GM10248 (cell line): ENCODE data around the gene PATJ.

Source experiments
- CTCF ChIA-PET: fragments of 300-600 bp; sonication (Branson Sonifier 250); formaldehyde crosslinking; extraction: SDS; loops from one replicate; lab custom pipeline; 2021; ENCODE audit warnings: antibody characterized with exemption; lab: Yijun Ruan, JAX
- POLR2A ChIA-PET: fragments of 350-650 bp; sonication (Branson Sonifier 250); formaldehyde crosslinking; extraction: SDS; loops from one replicate; lab custom pipeline; 2020; ENCODE audit warnings: antibody characterized with exemption; lab: Yijun Ruan, JAX
- DNase-seq: peaks from one replicate; pipeline ENCODE4 v3.0.0; 2012; ENCODE audit errors: extremely low spot score
- CTCF ChIP-seq: IDR thresholded peaks from 2 replicates; pipeline ENCODE4 v1.5.1; 2012; ENCODE audit warnings: mild to moderate bottlenecking, low read depth; ENCODE audit errors: extremely low read depth, missing control alignments, control extremely low read depth

The PATJ gene

GRCh38 chr1:61752921-61753389 is 10.7 kb downstream of the PATJ start:
- no peak for TF ChIP-seq CTCF
- ChIA-PET CTCF (no interaction called here), POLR2A (no interaction called here)
- no peak for DNase-seq

GRCh38 chr1:61753998-61754508 is 11.8 kb downstream of the PATJ start:
- ChIA-PET POLR2A (no interaction called here), CTCF (no interaction called here)
- DNase-seq: no peak
- TF ChIP-seq CTCF: no peak

GRCh38 chr1:61754545-61754944 is 12.3 kb downstream of the PATJ start:
- ChIA-PET POLR2A (no interaction called here), CTCF (no interaction called here)
- DNase-seq: no peak
- no peak for TF ChIP-seq CTCF

- ChIA-PET POLR2A (no interaction called here), CTCF (no interaction called here)
- no peak for TF ChIP-seq CTCF
These were observed 14.5 kb downstream of the PATJ start for GRCh38 chr1:61756773-61757172.

GRCh38 chr1:61757950-61758349 is 15.7 kb downstream of the PATJ start:
- POLR2A ChIA-PET: no interaction called here
- CTCF ChIA-PET: no interaction called here
- no peak for TF ChIP-seq CTCF
- DNase-seq: no peak

More at GRCh38 chr1:61756773-61757172, 14.5 kb downstream of the PATJ start:
- DNase-seq: no peak

GRCh38 chr1:61770131-61770530 is 27.9 kb downstream of the PATJ start:
- no peak for TF ChIP-seq CTCF
- POLR2A ChIA-PET: no interaction called here
- DNase-seq: no peak
- CTCF ChIA-PET: no interaction called here
